Measurements from ENCODE around the gene DIS3L2.
"Not testable (repeated sequence)": the region's sequence is repeated elsewhere in the genome, so short reads cannot be mapped to it uniquely, and the experiment has no call there.

The DIS3L2 gene

GRCh38 chr2:232353660-232354059 lies 392.1 kb downstream of the DIS3L2 start:
- no peak for DNase-seq

GRCh38 chr2:232354069-232354468 lies 392.6 kb downstream of the DIS3L2 start:
- DNase-seq, result no peak

- DNase-seq, result no peak
Measured at GRCh38 chr2:232361646-232362045, 400.1 kb downstream of the DIS3L2 start.

GRCh38 chr2:232362174-232362900 lies 400.8 kb downstream of the DIS3L2 start:
- DNase-seq, result no peak

- DNase-seq, result not testable (repeated sequence)
Measured at GRCh38 chr2:232363064-232363783, 401.7 kb downstream of the DIS3L2 start.

- DNase-seq, result peak; percentile 18 to 33
Measured at GRCh38 chr2:232363784-232364615, 402.5 kb downstream of the DIS3L2 start.

GRCh38 chr2:232364806-232365594 lies 403.5 kb downstream of the DIS3L2 start:
- not testable (repeated sequence) for DNase-seq

- DNase-seq, result peak; percentile 10 to 18
Measured at GRCh38 chr2:232365621-232366321, 404.3 kb downstream of the DIS3L2 start.

- not testable (repeated sequence) for DNase-seq
Measured at GRCh38 chr2:232366461-232366860, 404.9 kb downstream of the DIS3L2 start.

GRCh38 chr2:232367016-232367415 lies 405.5 kb downstream of the DIS3L2 start:
- DNase-seq, result no peak

GRCh38 chr2:232367591-232368233 lies 406.2 kb downstream of the DIS3L2 start:
- DNase-seq, result no peak

GRCh38 chr2:232368311-232368731 lies 406.8 kb downstream of the DIS3L2 start:
- DNase-seq, result peak in 1 of 2 donors; percentile 6

- peak in 1 of 2 donors; percentile 31 for DNase-seq
Measured at GRCh38 chr2:232369126-232369951, 407.8 kb downstream of the DIS3L2 start.

- not testable (repeated sequence) for DNase-seq
Measured at GRCh38 chr2:232370007-232370406, 408.5 kb downstream of the DIS3L2 start.

GRCh38 chr2:232372231-232373208 lies 411.0 kb downstream of the DIS3L2 start:
- peak; percentile 66 to 82 for DNase-seq

- DNase-seq, result no peak
Measured at GRCh38 chr2:232374356-232374755, 412.8 kb downstream of the DIS3L2 start.

GRCh38 chr2:232375164-232375563 lies 413.7 kb downstream of the DIS3L2 start:
- DNase-seq, result no peak

GRCh38 chr2:232376260-232376659 lies 414.7 kb downstream of the DIS3L2 start:
- DNase-seq, result no peak

- DNase-seq, result no peak
Measured at GRCh38 chr2:232376713-232377112, 415.2 kb downstream of the DIS3L2 start.
